Right lobe of liver (tissue), 6 donors: Measurements from ENCODE around the gene TFEC. TPM values are rescaled to one million over a fixed set of nuclear protein-coding genes. Genes with fewer than 3 reads are reported as not detected.

Experiments
- ATAC-seq, 4 donors: fragments of 200-7000 bp; cut with Tn5 transposase; one replicate each; pipeline ENCODE4 v1.9.1; 2020; ENCODE audit warnings: mild to moderate bottlenecking in 4 of 4, moderate library complexity in 4 of 4
- DNase-seq, 3 donors: peaks; one replicate each; pipeline ENCODE4 v3.0.0-alpha.2; 2020
- H3K27ac ChIP-seq, 3 donors: fragments of 200-600 bp; one replicate each; pipeline ENCODE4 v1.8.0; 2022
- H3K27me3 ChIP-seq, 2 donors: fragments of 200-600 bp; one replicate each; pipeline ENCODE4 v1.8.0; 2022
- H3K36me3 ChIP-seq, 4 donors: fragments of 200-600 bp; sonication (generic) in 1 of 4; one replicate each; pipeline versions ENCODE4 v1.5.1 to v1.8.0; 2017 to 2022; ENCODE audit warnings: control low read depth in 1 of 4
- H3K4me1 ChIP-seq, 4 donors: fragments of 200-600 bp; sonication (generic) in 1 of 4; one replicate each; pipeline versions ENCODE4 v1.5.1 to v1.8.0; 2017 to 2022; ENCODE audit warnings: control low read depth in 1 of 4
- H3K4me3 ChIP-seq, 3 donors: fragments of 200-600 bp; one replicate each; pipeline ENCODE4 v1.8.0; 2022
- H3K9me3 ChIP-seq, 4 donors: fragments of 200-600 bp; sonication (generic) in 1 of 4; one replicate each; pipeline versions ENCODE4 v1.5.1 to v1.8.0; 2017 to 2022; ENCODE audit warnings: control low read depth in 1 of 4
- POLR2A ChIP-seq: fragments of 450-650 bp; IDR thresholded peaks from one replicate; pipeline ENCODE4 v1.6.1; 2017; ENCODE audit warnings: antibody characterized with exemption, mild to moderate bottlenecking
- WGBS: methylation state at CpG from one replicate; pipeline ENCODE4 v1.1.6; 2018; ENCODE audit warnings: low coverage, low lambda C conversion rate; ENCODE audit not compliant: insufficient coverage; ENCODE audit errors: missing lambda C conversion rate; 5-methylcytosine and 5-hydroxymethylcytosine counted together
- intact Hi-C, 2 donors: fragments of 100-400 bp; cut with DNase I; formaldehyde crosslinking; loops; one replicate each; pipeline versions ENCODE4 v1.11.2 to v1.14.1; 2022
- total RNA-seq, 6 experiments: library from RNA; depleted of rRNA in 2 of 6; stranded (reverse); fragments of >200 nt in 2 of 6; fragmentation: NEBNext Ultra II Directional in 3 of 6; extraction: Animal tissue kit (Norgen Biotek cat#: 25700) in 3 of 6; gene quantifications; one replicate each; pipeline versions ENCODE4 v1.1.0 to v1.2.4, GENCODE V29; 2016 to 2023
- TF ChIP-seq, protein P1 (sequence below), 4 donors: fragments of 200-600 bp in 3 of 4; fragments of 450-650 bp in 1 of 4; IDR thresholded peaks; one replicate each; pipeline versions ENCODE4 v1.5.1 to v1.8.0; 2016 to 2022; ENCODE audit warnings: antibody characterized with exemption in 4 of 4, mild to moderate bottlenecking in 2 of 4
- donor health status: DM: no; HTN: yes; CAD: no.
- donor health status: DM: no; HTN: no; CAD: no.
- donor health status: DM: no; HTN: no; CAD: no.
- donor health status: DM: no; HTN: yes; CAD: no.
- donor health status: DM: no; HTN: yes; CAD: no.

The TFEC gene
- total RNA-seq, 6 experiments from 2014 or later: 0.95 to 5.4 (median 2.4) TPM

DNA sequence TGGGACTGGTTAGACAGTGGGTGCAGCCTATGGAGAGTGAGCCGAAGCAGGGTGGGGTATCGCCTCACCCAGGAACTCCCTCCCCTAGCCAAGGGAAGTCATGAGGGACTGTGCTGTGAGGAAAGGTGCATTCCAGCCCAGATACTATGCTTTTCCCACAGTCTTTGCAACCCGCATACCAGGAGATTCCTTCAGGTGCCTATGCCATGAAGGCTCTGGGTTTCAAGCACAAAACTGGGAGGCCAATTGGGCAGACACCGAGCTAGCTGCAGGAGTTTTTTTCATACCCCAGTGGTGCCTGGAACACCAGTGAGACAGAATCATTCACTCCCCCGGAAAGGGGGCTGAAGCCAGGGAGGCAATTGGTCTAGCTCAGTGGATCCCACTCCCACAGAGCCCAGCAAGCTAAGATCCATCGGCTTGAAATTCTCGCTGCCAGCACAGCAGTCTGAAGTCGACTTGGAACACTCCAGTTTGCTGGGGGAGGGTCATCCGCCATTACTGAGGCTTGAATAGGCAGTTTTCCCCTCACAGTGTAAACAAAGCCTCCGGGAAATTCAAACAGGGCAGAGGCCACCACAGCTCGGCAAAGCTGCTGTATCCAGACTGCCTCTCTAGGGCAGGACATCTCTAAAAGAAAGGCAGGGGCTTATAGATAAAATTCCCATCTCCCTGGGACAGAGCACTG, 141.4 kb downstream of the TFEC start:
- TF ChIP-seq POLR2A: no peak
- TF ChIP-seq, protein P1, sequence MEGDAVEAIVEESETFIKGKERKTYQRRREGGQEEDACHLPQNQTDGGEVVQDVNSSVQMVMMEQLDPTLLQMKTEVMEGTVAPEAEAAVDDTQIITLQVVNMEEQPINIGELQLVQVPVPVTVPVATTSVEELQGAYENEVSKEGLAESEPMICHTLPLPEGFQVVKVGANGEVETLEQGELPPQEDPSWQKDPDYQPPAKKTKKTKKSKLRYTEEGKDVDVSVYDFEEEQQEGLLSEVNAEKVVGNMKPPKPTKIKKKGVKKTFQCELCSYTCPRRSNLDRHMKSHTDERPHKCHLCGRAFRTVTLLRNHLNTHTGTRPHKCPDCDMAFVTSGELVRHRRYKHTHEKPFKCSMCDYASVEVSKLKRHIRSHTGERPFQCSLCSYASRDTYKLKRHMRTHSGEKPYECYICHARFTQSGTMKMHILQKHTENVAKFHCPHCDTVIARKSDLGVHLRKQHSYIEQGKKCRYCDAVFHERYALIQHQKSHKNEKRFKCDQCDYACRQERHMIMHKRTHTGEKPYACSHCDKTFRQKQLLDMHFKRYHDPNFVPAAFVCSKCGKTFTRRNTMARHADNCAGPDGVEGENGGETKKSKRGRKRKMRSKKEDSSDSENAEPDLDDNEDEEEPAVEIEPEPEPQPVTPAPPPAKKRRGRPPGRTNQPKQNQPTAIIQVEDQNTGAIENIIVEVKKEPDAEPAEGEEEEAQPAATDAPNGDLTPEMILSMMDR (IDR thresholded peaks at IDR 0.05): no peak
- intact Hi-C loops: no loop called here
- H3K9me3 ChIP-seq: no peaks in the 10 kb centered on the region

DNA sequence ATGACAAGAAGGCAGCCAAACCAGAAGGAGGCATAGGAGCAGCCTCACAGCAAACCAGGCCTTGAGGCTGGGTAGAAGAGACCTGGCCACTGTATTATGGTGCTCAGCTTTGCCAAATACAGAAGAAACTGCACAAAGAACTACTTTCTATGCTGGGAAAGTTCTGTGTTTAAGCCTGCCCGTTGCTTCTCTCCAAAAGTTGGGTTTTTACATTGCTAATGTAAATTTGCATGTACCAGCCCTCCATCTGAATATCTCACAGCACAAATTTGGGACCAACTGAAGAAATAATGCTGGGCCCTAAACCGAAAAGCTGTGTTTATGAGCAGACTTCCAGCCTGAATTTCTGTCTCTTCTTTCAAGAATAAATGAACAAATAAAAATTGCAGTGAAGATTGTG, 145.0 kb downstream of the TFEC start:
- intact Hi-C loops: no loop called here
- Histone ChIP-seq H3K27me3 (no peaks in the 10 kb centered on the region), H3K9me3 (no peaks in the 10 kb centered on the region), H3K4me3 (no peak overlapping the region), H3K36me3 (no peaks in the 10 kb centered on the region), H3K4me1 (no peaks in the 10 kb centered on the region), H3K27ac (no peak overlapping the region)
- TF ChIP-seq, protein P1 (IDR thresholded peaks at IDR 0.05): no peak
- no peak for TF ChIP-seq POLR2A
- ATAC-seq (no peak), DNase-seq (no peak)
- 33% methylated on average over 2 of the region's 2 CpGs for WGBS

More for the DNA sequence above, 141.4 kb downstream of the TFEC start:
- H3K27me3 ChIP-seq: no peaks in the 10 kb centered on the region
- no peak overlapping the region for H3K4me3 ChIP-seq
- no peaks in the 10 kb centered on the region for H3K4me1 ChIP-seq
- H3K27ac ChIP-seq: no peak overlapping the region
- H3K36me3 ChIP-seq: no peaks in the 10 kb centered on the region
- 71% methylated on average over 7 of the region's 11 CpGs for WGBS
- DNase-seq (no peak), ATAC-seq (no peak)

Other genes with a start within 250 kb of the TFEC start
- 10 to 100 TPM in 3 of 6 experiments, 1 to 10 TPM in 3; 6.0 to 22.3 (median 12.5) TPM for gene TES, start 179.8 kb upstream of the TFEC start, total RNA-seq